Karpas-422 (cell line): Measurements from ENCODE around the gene KHDC1. TPM values are rescaled to one million over a fixed set of nuclear protein-coding genes. Genes with fewer than 3 reads are reported as not detected.
"Not testable (repeated sequence)": the region's sequence is repeated elsewhere in the genome, so short reads cannot be mapped to it uniquely, and the experiment has no call there.

Experiments used
- DNase-seq: peaks from one replicate; pipeline ENCODE4 v3.0.0-alpha.2; 2015
- H2AFZ ChIP-seq: fragments of 200-600 bp; sonication (generic); 2 replicates; pipeline ENCODE4 v1.6.1; 2014; ENCODE audit warnings: antibody characterized with exemption, low read length, mixed read lengths
- H3K27ac ChIP-seq: fragments of 200-600 bp; sonication (generic); 2 replicates; pipeline ENCODE4 v1.5.1; 2014; ENCODE audit warnings: mild to moderate bottlenecking, low read length, moderate library complexity
- H3K27me3 ChIP-seq: fragments of 200-600 bp; sonication (generic); 2 replicates; pipeline ENCODE4 v1.6.1; 2014; ENCODE audit warnings: low read length, mixed read lengths
- H3K36me3 ChIP-seq: fragments of 200-600 bp; sonication (generic); 2 replicates; pipeline ENCODE4 v1.6.1; 2014; ENCODE audit warnings: low read length, mixed read lengths; ENCODE audit not compliant: insufficient read depth
- H3K4me1 ChIP-seq: fragments of 200-600 bp; sonication (generic); 2 replicates; pipeline ENCODE4 v1.6.1; 2014; ENCODE audit warnings: mild to moderate bottlenecking, low read length, mixed read lengths
- H3K4me2 ChIP-seq: fragments of 200-600 bp; sonication (generic); 2 replicates; pipeline ENCODE4 v1.6.1; 2014; ENCODE audit warnings: low read length, low read depth, mild to moderate bottlenecking; ENCODE audit not compliant: poor library complexity, severe bottlenecking
- H3K4me3 ChIP-seq: fragments of 200-600 bp; sonication (generic); 2 replicates; pipeline ENCODE4 v1.5.1; 2014; ENCODE audit warnings: mild to moderate bottlenecking, antibody characterized with exemption, low read length, mixed read lengths
- H3K79me2 ChIP-seq: fragments of 200-600 bp; sonication (generic); 2 replicates; pipeline ENCODE4 v1.6.1; 2014; ENCODE audit warnings: mild to moderate bottlenecking, low read length, mixed read lengths
- H3K9ac ChIP-seq: fragments of 200-600 bp; sonication (generic); 2 replicates; pipeline ENCODE4 v1.6.0; 2014; ENCODE audit warnings: low read length
- H3K9me2 ChIP-seq: fragments of 200-600 bp; sonication (generic), shearing (Covaris generic); replicated peaks from 2 replicates; pipeline ENCODE4 v1.6.0; 2014; ENCODE audit warnings: mild to moderate bottlenecking, low read length, moderate library complexity; ENCODE audit not compliant: insufficient read depth
- H3K9me3 ChIP-seq: fragments of 300-700, 200-600 bp; sonication (generic); 2 replicates; pipeline ENCODE4 v1.6.1; 2014; ENCODE audit warnings: low read length, mixed read lengths
- H4K20me1 ChIP-seq: fragments of 200-600 bp; sonication (generic); 2 replicates; pipeline ENCODE4 v1.6.1; 2014; ENCODE audit warnings: mild to moderate bottlenecking, antibody characterized with exemption, low read length, low read depth; ENCODE audit not compliant: insufficient read depth
- total RNA-seq: library from RNA; depleted of rRNA; stranded (reverse); fragments of >200 nt; shearing (Covaris generic); gene quantifications from 2 replicates; pipeline ENCODE4 v1.2.3, GENCODE V29; 2014; ENCODE audit warnings: low replicate concordance

The KHDC1 gene
- total RNA-seq, 1 experiment from 2014 or later = 8.2 TPM

DNA sequence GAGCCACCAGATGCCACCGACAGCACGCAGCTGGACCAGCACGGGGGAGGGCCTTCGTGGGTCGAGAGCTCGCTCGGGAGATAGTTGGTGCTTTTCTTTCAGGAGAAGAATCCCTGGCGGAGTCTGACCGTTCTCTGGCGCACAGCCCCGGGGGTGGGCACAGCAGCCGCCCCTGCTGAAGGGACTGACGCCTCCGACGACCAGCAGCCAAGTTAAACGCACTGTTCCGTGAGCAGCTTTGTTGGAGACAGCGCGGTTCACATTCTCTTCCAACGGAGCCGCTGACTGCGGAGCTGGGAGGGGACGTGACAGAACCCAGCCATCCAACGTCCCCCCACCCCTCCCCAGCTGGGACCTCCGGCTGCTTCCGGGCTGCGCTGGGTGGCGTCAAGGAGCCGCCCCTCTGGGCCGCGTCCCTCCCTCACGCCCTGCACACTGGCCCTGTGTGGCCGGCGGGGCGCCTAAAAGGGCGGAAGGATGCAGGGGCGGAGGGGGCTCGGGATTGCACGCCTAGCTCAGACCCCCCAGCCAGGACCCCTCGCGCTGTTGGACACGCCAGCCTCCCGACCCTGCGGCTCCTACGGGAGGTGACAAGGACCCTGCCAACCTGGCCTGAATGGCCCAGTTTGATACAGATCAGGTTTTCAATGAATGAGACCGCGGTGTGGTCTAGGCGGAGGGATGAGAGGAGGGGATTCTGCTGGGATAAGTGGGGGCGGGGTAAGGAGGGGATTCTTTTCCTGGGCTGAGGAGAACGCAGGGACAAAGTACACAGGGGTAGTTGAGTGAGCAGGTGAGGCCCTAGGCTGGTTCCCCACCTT is 36.4 kb upstream of the KHDC1 start:
- Histone ChIP-seq H3K9ac (no peak overlapping the region), H3K27ac (no peak overlapping the region), H3K79me2 (peaks cover 96% of the 10 kb centered on the region), H3K4me1 (peaks cover 4% of the 10 kb centered on the region), H4K20me1 (no peaks in the 10 kb centered on the region), H3K9me2 (no peaks in the 10 kb centered on the region), H2AFZ (no peak overlapping the region), H3K27me3 (no peaks in the 10 kb centered on the region), H3K9me3 (no peaks in the 10 kb centered on the region), H3K36me3 (peaks cover 48% of the 10 kb centered on the region), H3K4me3 (no peak overlapping the region), H3K4me2 (no peak overlapping the region)
- DNase-seq = no peak

DNA sequence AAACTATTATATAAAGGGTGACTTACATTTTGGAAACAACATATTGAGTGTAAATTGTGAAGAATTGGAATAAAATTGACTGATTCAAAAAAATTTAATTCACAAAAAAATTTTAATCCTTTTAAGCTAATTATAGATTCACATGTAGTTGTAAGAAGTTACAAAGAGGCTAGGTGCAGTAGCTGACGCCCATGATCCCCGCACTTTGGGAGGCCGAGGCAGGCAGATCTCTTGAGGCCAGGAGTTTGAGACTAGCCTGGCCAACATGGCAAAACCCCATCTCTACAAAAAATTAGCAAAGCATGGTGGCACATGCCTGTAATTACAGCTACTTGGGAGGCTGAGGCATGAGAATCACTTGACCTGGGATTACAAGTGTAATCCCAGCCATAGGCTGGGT is 30.3 kb upstream of the KHDC1 start:
- H3K4me3 ChIP-seq = no peak overlapping the region
- no peaks in the 10 kb centered on the region for H3K9me2 ChIP-seq
- peaks cover 16% of the 10 kb centered on the region for H3K36me3 ChIP-seq

DNA sequence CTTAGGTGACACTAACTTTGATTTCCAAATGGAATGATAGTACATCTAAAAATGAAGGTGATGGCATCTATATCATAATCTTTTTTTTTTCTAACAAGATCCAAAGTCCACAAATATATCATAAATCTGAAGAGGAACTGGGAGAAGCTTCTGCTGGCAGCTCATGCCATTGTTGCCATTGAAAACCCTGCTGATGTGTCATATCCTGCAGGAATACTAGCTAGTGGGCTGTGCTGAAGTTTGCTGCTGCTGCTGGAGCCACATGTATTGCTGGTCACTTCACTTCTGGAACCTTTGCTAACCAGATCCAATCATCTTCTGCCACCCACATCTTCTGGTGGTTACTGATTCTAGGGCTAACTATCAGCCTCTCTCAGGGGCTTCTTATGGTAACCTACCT is 27.4 kb upstream of the KHDC1 start:
- Histone ChIP-seq H3K27ac (no peak overlapping the region), H3K9me3 (no peaks in the 10 kb centered on the region), H3K4me3 (no peak overlapping the region), H2AFZ (no peak overlapping the region), H4K20me1 (no peaks in the 10 kb centered on the region), H3K4me2 (no peak overlapping the region), H3K9me2 (no peaks in the 10 kb centered on the region), H3K36me3 (peaks cover 14% of the 10 kb centered on the region; the same call in 1 of the 2 replicates), H3K9ac (no peak overlapping the region), H3K79me2 (peaks cover 59% of the 10 kb centered on the region), H3K27me3 (no peaks in the 10 kb centered on the region), H3K4me1 (no peaks in the 10 kb centered on the region)
- no peak for DNase-seq

More for the DNA sequence above, 30.3 kb upstream of the KHDC1 start:
- Histone ChIP-seq H3K79me2 (peaks cover 60% of the 10 kb centered on the region), H3K27me3 (no peaks in the 10 kb centered on the region), H3K4me1 (no peaks in the 10 kb centered on the region), H2AFZ (no peak overlapping the region), H3K9ac (no peak overlapping the region), H4K20me1 (no peaks in the 10 kb centered on the region), H3K27ac (no peak overlapping the region), H3K9me3 (no peaks in the 10 kb centered on the region), H3K4me2 (no peak overlapping the region)
- no peak for DNase-seq

DNA sequence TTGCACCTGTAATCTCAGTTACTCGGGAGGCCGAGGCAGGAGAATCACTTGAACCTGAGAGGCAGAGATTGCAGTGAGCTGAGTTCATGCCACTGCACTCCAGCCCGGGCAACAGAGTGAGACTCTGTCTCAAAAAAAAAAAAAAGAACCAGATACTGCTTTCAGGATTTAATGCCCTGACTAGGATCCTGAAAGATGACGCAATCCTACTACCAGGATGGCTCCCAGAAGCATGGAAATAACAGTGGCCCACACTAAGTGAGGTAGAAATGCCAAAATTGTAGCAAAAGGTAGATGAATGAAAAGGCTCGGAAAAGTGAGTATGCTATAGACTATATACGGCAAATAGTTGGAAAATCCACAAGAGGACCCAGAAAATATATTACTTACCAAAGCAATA is 23.8 kb upstream of the KHDC1 start:
- Histone ChIP-seq H3K9me2 (no peaks in the 10 kb centered on the region), H3K9ac (no peak overlapping the region), H3K36me3 (peaks cover 11% of the 10 kb centered on the region; the same call in 1 of the 2 replicates), H3K4me3 (no peak overlapping the region), H3K4me2 (no peak overlapping the region), H3K27ac (no peak overlapping the region), H3K9me3 (no peaks in the 10 kb centered on the region), H3K27me3 (no peaks in the 10 kb centered on the region), H4K20me1 (no peaks in the 10 kb centered on the region), H3K79me2 (peaks cover 57% of the 10 kb centered on the region), H3K4me1 (no peaks in the 10 kb centered on the region), H2AFZ (no peak overlapping the region)
- DNase-seq = no peak

DNA sequence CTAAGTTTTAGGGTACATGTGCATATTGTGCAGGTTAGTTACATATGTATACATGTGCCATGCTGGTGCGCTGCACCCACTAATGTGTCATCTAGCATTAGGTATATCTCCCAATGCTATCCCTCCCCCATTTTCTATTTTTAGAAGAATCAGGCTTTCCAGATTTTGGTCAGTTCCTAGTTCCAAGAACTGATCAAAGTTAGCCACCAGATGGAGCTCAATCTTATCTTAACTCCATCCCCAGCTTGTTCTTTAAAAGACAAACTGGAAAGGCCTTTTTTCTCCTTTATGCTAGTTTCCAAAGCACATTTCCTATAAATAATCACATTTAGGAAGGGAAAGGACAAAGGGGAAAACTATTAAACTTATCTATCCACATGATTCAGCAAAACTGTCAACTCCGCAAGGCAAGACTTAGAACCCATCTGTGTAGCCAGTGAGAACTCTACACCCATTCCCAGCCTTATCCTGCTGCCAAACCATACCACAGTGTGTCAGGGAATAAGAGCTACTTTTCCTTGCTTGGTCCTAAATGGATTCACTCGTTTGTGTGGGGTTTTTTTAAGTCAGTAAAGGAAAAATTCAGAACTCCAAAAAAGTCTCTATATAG is 22.8 kb upstream of the KHDC1 start:
- no peaks in the 10 kb centered on the region for H3K9me2 ChIP-seq
- H3K4me2 ChIP-seq = no peak overlapping the region
- H3K27ac ChIP-seq = no peak overlapping the region
- no peak overlapping the region for H2AFZ ChIP-seq
- peaks cover 60% of the 10 kb centered on the region for H3K79me2 ChIP-seq
- peak; percentile 48 for DNase-seq
- no peak overlapping the region for H3K9ac ChIP-seq
- no peak overlapping the region for H3K4me3 ChIP-seq
- H3K27me3 ChIP-seq = no peaks in the 10 kb centered on the region
- no peaks in the 10 kb centered on the region for H3K9me3 ChIP-seq
- H3K36me3 ChIP-seq = peaks cover 11% of the 10 kb centered on the region; the same call in 1 of the 2 replicates
- no peaks in the 10 kb centered on the region for H3K4me1 ChIP-seq
- no peaks in the 10 kb centered on the region for H4K20me1 ChIP-seq

DNA sequence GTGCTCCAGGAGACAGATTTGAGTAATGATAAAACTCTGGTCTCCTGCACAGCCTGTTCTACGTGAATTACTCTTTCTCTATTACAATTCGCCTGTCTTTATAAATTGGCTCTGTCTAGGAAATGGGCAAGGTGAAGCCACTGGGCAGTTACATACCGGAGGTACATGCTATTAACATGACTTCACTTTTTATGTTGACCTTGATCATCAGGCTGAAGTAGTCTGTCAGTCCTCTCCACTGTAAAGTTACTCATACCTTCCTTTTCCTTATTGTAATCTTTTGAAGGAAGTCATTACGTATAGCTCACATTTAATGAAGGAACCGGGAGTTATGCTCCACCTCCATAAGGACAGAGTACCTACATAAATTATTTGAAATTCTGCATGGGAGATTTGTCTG is 19.9 kb upstream of the KHDC1 start:
- peaks cover 14% of the 10 kb centered on the region; the same call in 1 of the 2 replicates for H3K36me3 ChIP-seq
- H2AFZ ChIP-seq = no peak overlapping the region
- H3K4me2 ChIP-seq = no peak overlapping the region
- no peaks in the 10 kb centered on the region for H4K20me1 ChIP-seq
- no peak for DNase-seq
- no peaks in the 10 kb centered on the region for H3K9me3 ChIP-seq
- no peak overlapping the region for H3K9ac ChIP-seq
- H3K4me3 ChIP-seq = no peak overlapping the region
- no peaks in the 10 kb centered on the region for H3K4me1 ChIP-seq
- no peak overlapping the region for H3K27ac ChIP-seq
- peaks cover 66% of the 10 kb centered on the region for H3K79me2 ChIP-seq
- no peaks in the 10 kb centered on the region for H3K9me2 ChIP-seq
- no peaks in the 10 kb centered on the region for H3K27me3 ChIP-seq

DNA sequence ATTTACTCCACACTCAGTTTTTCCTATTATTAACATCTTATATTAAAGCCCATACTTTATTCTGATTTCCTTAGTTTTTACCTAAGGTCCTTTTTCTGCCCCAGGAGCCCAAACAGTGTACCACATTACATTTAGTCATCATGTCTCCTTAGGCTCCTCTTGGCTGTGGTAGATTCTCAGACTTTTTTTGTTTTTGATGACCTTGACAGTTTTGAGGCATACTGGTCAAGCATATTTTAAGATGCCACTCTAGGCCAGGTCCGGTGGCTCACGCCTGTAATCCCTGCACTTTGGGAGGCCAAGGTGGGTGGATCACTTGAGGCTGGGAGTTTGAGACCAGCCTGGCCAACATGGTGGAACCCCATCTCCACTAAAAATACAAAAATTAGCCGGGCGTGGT is 18.7 kb upstream of the KHDC1 start:
- not testable (repeated sequence) for H3K9ac ChIP-seq, H3K27ac ChIP-seq, H3K4me1 ChIP-seq, H3K4me3 ChIP-seq, DNase-seq, H3K27me3 ChIP-seq, H3K9me2 ChIP-seq, H2AFZ ChIP-seq, H3K4me2 ChIP-seq, H3K9me3 ChIP-seq, H4K20me1 ChIP-seq, H3K36me3 ChIP-seq
- peaks cover 58% of the 10 kb centered on the region for H3K79me2 ChIP-seq

DNA sequence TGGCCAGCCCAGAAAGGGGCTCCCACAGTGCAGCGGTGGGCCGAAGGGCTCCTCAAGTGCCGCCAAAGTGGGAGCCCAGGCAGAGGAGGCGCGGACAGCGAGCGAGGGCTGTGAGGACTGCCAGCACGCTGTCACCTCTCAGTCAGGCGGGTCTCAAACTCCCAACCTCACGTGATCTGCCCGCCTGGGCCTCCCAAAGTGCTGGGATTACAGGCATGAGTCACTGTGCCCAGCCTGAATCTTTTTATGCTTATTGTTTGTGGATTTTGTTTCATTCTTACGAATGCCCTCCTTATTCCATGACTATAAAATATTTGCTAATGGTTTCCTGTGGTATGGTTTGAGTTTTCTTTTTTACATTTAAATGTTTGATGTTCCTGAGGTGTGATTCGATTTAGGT is 6.3 kb upstream of the KHDC1 start:
- DNase-seq, H3K9me3 ChIP-seq, H4K20me1 ChIP-seq, H3K4me3 ChIP-seq, H3K36me3 ChIP-seq, H3K27me3 ChIP-seq, H2AFZ ChIP-seq, H3K27ac ChIP-seq, H3K4me2 ChIP-seq, H3K9ac ChIP-seq, H3K9me2 ChIP-seq: not testable (repeated sequence)
- peaks cover 13% of the 10 kb centered on the region for H3K4me1 ChIP-seq
- H3K79me2 ChIP-seq = peaks cover 39% of the 10 kb centered on the region
